Measurements from ENCODE around the gene SUPT20HL2. TPM values are rescaled to one million over a fixed set of nuclear protein-coding genes. Genes with fewer than 3 reads are reported as not detected.
"Not testable (repeated sequence)": the region's sequence is repeated elsewhere in the genome, so short reads cannot be mapped to it uniquely, and the experiment has no call there.

SUPT20HL2 gene
- total and polyA plus RNA-seq, 2 experiments from 2014 or later = not detected

DNA sequence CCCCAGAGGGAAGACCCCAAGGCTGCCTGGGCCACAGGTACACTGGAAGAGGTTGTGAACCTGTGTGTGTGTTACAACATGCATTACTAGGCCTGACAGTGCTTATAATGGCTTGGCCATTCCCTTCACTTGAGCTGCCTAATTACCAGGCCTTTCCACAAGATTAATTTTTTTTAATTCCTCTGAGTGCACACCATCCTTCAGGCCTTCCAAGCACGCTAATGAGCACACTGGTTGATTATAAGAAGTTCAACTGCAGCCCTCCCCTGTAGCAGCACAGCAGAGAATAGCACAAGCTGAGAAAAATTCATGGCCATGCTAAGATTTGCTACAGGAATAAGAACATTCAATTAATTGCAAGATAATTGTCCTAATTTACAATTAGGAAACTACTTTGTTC lies 2.2 kb upstream of the SUPT20HL2 start:
- no peaks in the 10 kb centered on the region for H3K36me3 ChIP-seq (ENCODE audit: low read depth)
- H3K4me2 ChIP-seq (ENCODE audit: unreplicated experiment) = no peak overlapping the region
- no peaks in the 10 kb centered on the region for H3K9me2 ChIP-seq (ENCODE audit: insufficient read depth)
- H3K9me3 ChIP-seq (ENCODE audit: low read depth) = no peaks in the 10 kb centered on the region
- in situ Hi-C loops (cut with MboI) = no loop called here
- H3K27ac ChIP-seq = no peak overlapping the region
- WGBS, 2 experiments (ENCODE audit: low coverage in 1 of 2, low lambda C conversion rate in 2 of 2, missing lambda C conversion rate in 2 of 2) = 55 to 56% methylated on average over 1 of the region's 1 CpG
- no peaks in the 10 kb centered on the region for H4K20me1 ChIP-seq (ENCODE audit: insufficient read depth)
- no peaks in the 10 kb centered on the region for H3K27me3 ChIP-seq (replicated peaks; ENCODE audit: insufficient read depth)
- H3K4me3 ChIP-seq = no peak overlapping the region
- TF ChIP-seq EZH2 (IDR thresholded peaks at IDR 0.05; ENCODE audit: insufficient read depth, poor library complexity, severe bottlenecking) = no peak
- TF ChIP-seq EZH2phosphoT487 (IDR thresholded peaks at IDR 0.05; ENCODE audit: insufficient read depth, low read depth) = no peak
- H3K79me2 ChIP-seq (ENCODE audit: insufficient read depth) = no peaks in the 10 kb centered on the region
- DNase-seq = no peak
- H3F3A ChIP-seq (ENCODE audit: insufficient read depth) = no peaks in the 10 kb centered on the region
- no peak overlapping the region for H2AFZ ChIP-seq
- H3K4me1 ChIP-seq (ENCODE audit: insufficient read depth) = no peaks in the 10 kb centered on the region
- no peak overlapping the region for H3K9ac ChIP-seq

DNA sequence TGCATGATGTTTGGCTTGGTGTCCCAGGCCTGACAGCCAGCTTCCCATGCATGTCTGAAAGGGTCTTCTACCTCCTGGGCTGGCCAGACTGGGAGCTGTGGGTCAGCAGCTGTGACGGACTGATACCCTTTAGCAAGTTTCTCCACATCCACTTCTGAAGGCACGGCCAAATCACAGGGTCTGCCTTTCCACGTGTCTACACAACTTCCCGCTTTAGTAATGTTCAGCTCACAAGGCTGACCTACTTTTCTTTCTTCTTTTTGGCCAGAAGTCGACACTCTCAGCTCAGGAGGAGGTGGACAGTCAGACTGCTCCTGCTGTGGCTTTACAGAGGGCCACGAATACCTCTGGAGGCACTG lies 1.6 kb downstream of the SUPT20HL2 start:
- H3K9me3 ChIP-seq (ENCODE audit: low read depth); H3F3A ChIP-seq (ENCODE audit: insufficient read depth); H2AFZ ChIP-seq; H4K20me1 ChIP-seq (ENCODE audit: insufficient read depth); DNase-seq; H3K4me3 ChIP-seq; H3K79me2 ChIP-seq (ENCODE audit: insufficient read depth); H3K36me3 ChIP-seq (ENCODE audit: low read depth); H3K27me3 ChIP-seq (replicated peaks; ENCODE audit: insufficient read depth); H3K4me1 ChIP-seq (ENCODE audit: insufficient read depth); H3K9ac ChIP-seq; H3K4me2 ChIP-seq (ENCODE audit: unreplicated experiment); H3K9me2 ChIP-seq (ENCODE audit: insufficient read depth); H3K27ac ChIP-seq; in situ Hi-C loops (cut with MboI): not testable (repeated sequence)
- 80 to 90% methylated on average over 1 to 2 of the region's 6 CpGs for WGBS, 2 experiments (ENCODE audit: low coverage in 1 of 2, low lambda C conversion rate in 2 of 2, missing lambda C conversion rate in 2 of 2)

DNA sequence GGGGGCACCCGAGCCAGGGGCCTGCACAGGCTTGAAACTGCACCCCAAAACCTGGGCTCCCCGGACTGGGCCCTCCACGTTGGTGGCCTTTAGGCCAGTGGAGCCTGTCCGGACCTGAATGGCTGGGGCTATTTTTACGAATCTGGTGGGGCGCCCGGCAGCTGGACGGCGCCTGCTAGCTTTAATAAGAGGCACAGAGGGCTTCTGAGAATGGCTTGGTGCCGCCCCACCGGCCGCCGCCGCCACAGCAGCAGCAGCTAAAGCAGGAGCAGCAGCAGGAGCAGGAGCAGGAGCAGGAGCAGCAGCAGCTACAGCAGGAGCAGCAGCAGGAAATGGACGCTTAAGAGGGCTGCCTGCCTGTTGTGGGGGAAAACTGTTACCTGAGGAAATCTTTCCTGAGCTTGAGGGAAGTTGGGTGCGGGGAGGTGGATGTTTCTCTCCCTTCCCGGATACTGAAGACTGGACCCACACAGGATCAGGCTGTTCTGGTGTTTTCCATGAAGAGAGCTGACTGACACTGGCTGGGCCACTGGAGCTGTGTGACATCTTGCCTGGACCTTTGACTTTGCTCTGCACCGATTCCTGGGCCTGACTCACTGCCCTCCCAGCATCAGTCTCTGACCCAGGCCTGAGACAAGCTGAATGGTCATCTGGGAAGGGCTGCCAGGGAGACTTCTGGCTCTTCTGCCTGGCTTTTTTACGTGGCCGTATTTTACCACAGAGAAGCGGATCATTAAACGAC lies 2.2 kb downstream of the SUPT20HL2 start:
- in situ Hi-C loops (cut with MboI); H3K4me3 ChIP-seq; H3F3A ChIP-seq (ENCODE audit: insufficient read depth); H3K27ac ChIP-seq; H4K20me1 ChIP-seq (ENCODE audit: insufficient read depth); H3K9me3 ChIP-seq (ENCODE audit: low read depth); H3K27me3 ChIP-seq (replicated peaks; ENCODE audit: insufficient read depth); H3K9me2 ChIP-seq (ENCODE audit: insufficient read depth); H3K36me3 ChIP-seq (ENCODE audit: low read depth); H3K4me2 ChIP-seq (ENCODE audit: unreplicated experiment); H3K79me2 ChIP-seq (ENCODE audit: insufficient read depth); H3K9ac ChIP-seq; H2AFZ ChIP-seq; H3K4me1 ChIP-seq (ENCODE audit: insufficient read depth); DNase-seq: not testable (repeated sequence)
- 82 to 89% methylated on average over 7 to 16 of the region's 22 CpGs for WGBS, 2 experiments (ENCODE audit: low coverage in 1 of 2, low lambda C conversion rate in 2 of 2, missing lambda C conversion rate in 2 of 2)

DNA sequence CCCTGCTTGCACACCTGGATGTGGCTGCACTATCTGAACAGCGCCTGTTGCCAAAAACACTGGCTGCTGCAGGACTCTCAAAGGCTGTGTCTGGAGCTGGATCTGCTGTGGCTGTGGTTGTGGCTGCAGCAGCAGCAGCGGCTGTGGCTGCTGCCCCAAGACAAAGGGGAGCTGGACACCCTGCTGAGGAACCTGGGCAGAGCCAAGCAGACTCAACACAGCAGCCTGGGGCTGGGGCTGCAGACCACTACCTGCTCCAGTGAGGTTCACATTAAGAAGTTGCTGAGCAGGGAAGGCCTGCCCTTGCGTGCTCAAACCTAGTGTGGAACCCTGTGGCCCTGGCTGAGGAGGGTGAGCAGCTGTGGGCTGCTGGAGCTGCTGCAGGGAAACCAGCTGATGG lies 3.0 kb downstream of the SUPT20HL2 start:
- 94 to 100% methylated on average over 2 to 3 of the region's 3 CpGs for WGBS, 2 experiments (ENCODE audit: low coverage in 1 of 2, low lambda C conversion rate in 2 of 2, missing lambda C conversion rate in 2 of 2)
- not testable (repeated sequence) for DNase-seq

DNA sequence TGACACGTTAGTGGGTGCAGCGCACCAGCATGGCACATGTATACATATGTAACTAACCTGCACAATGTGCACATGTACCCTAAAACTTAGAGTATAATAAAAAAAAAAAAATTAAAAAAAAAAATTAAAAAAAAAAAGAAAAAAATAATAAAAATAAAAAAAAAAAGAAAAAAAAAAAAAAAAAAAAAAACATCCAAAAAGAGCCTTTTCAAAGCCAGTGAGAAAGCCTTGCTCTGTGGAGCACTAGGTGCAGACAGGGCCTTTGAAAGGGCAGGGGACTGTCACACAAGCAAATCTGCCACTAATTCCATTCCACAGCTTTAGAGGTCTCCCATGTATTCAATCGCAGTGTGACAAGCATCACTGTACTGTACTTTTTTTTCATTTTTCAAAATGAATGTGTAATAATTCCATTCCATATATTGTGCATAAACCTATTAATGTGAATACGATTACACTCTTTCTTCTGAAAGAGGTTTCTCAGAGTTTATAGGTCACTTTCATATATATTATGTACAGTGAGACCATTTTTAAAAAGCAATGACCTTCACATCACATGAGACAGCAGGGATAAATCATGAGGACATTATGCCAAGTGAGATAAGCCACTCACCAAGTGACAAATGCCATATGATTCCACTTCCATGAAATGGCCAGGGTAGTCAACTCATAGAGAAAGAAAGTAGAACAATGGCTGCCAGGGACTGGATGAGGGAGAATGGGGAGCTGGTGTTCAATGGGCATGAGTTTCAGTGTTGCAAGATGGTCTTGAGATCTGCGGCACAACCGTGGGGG lies 4.1 kb downstream of the SUPT20HL2 start:
- H2AFZ ChIP-seq; H3K79me2 ChIP-seq (ENCODE audit: insufficient read depth); H3F3A ChIP-seq (ENCODE audit: insufficient read depth); H3K9me2 ChIP-seq (ENCODE audit: insufficient read depth); H3K4me3 ChIP-seq; H3K36me3 ChIP-seq (ENCODE audit: low read depth); H3K9me3 ChIP-seq (ENCODE audit: low read depth); DNase-seq; in situ Hi-C loops (cut with MboI); H3K27ac ChIP-seq; H3K9ac ChIP-seq; H3K4me2 ChIP-seq (ENCODE audit: unreplicated experiment); H3K4me1 ChIP-seq (ENCODE audit: insufficient read depth); H4K20me1 ChIP-seq (ENCODE audit: insufficient read depth); H3K27me3 ChIP-seq (replicated peaks; ENCODE audit: insufficient read depth): not testable (repeated sequence)
- WGBS, 2 experiments (ENCODE audit: low coverage in 1 of 2, low lambda C conversion rate in 2 of 2, missing lambda C conversion rate in 2 of 2) = 77 to 83% methylated on average over 4 to 6 of the region's 6 CpGs

More for the DNA sequence above, 3.0 kb downstream of the SUPT20HL2 start:
- H3K79me2 ChIP-seq (ENCODE audit: insufficient read depth); H3K27ac ChIP-seq; H3K36me3 ChIP-seq (ENCODE audit: low read depth); H3K4me1 ChIP-seq (ENCODE audit: insufficient read depth); H2AFZ ChIP-seq; H3K9me3 ChIP-seq (ENCODE audit: low read depth); H3K9ac ChIP-seq; H4K20me1 ChIP-seq (ENCODE audit: insufficient read depth); H3K4me3 ChIP-seq; H3K27me3 ChIP-seq (replicated peaks; ENCODE audit: insufficient read depth); in situ Hi-C loops (cut with MboI); H3K4me2 ChIP-seq (ENCODE audit: unreplicated experiment); H3F3A ChIP-seq (ENCODE audit: insufficient read depth); H3K9me2 ChIP-seq (ENCODE audit: insufficient read depth): not testable (repeated sequence)

DNA sequence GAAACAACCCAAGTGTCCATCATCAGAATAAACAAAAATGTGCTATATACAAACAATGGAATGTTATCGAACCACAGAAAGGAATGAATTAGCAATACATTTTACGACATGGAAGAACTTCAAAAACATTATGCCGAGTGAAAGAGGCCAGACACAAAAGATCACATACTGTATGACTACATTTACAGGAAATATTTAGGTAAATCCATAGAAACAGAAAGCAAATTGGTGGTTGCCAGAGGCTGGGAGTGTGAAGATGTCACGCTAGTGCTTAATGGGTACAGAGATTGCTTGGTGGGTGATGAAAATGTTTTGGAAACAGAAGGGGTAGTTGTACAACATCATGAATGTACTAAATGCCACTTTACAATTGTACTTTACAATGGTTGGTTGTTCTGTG lies 5.1 kb downstream of the SUPT20HL2 start:
- H3K9me2 ChIP-seq (ENCODE audit: insufficient read depth) = not testable (repeated sequence)
- 67 to 75% methylated on average over 3 to 4 of the region's 4 CpGs for WGBS, 2 experiments (ENCODE audit: low coverage in 1 of 2, low lambda C conversion rate in 2 of 2, missing lambda C conversion rate in 2 of 2)

More for the DNA sequence above, 5.1 kb downstream of the SUPT20HL2 start:
- H3F3A ChIP-seq (ENCODE audit: insufficient read depth); H3K4me3 ChIP-seq; H3K4me2 ChIP-seq (ENCODE audit: unreplicated experiment); H3K9me3 ChIP-seq (ENCODE audit: low read depth); H3K79me2 ChIP-seq (ENCODE audit: insufficient read depth); H3K9ac ChIP-seq; H3K27me3 ChIP-seq (replicated peaks; ENCODE audit: insufficient read depth); H3K27ac ChIP-seq; H3K4me1 ChIP-seq (ENCODE audit: insufficient read depth); in situ Hi-C loops (cut with MboI); H2AFZ ChIP-seq; H3K36me3 ChIP-seq (ENCODE audit: low read depth); H4K20me1 ChIP-seq (ENCODE audit: insufficient read depth); DNase-seq: not testable (repeated sequence)

Data from GM23248 (cell line).